ENCODE data around the gene ZNF436.

- no peak for TF ChIP-seq CTCF (IDR thresholded peaks at IDR 0.05; ENCODE audit: low read depth, low read length)
- TF ChIP-seq POLR2A (IDR thresholded peaks at IDR 0.05; ENCODE audit: extremely low read depth, insufficient read length): no peak
- no peak for TF ChIP-seq MAX (IDR thresholded peaks at IDR 0.05; ENCODE audit: low read depth, low read length)
- TF ChIP-seq MYC (IDR thresholded peaks at IDR 0.05; ENCODE audit: low read depth, low read length): no peak
Measured at GRCh38 chr1:23345920-23346319, 23.7 kb downstream of the ZNF436 start.

Data from NB4 (cell line).